ENCODE results near the gene CGREF1. TPM values are rescaled to one million over a fixed set of nuclear protein-coding genes. Genes with fewer than 3 reads are reported as not detected.

CGREF1 gene
- total RNA-seq, 4 donors from 2014 or later = 2.5 to 5.6 TPM; not detected in 2

DNA sequence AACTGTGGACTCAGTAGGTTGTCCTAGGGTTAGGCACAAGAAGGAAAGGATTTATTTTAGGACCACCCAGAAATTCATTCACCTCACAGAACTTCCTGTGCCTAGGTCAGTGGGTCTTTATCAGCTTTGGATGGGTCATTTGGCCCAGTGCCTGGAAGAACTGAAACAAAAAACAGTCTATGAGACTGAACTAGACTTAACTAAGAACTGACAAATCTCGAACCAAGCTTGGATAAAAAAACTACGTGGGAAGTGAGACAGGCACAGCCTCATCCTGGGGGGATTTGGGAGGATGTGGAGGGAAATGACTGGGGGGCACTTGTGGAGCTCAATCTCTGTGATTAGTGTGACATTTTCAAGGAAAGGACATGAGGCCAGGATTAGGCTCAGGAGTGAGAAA, 45.1 kb downstream of the CGREF1 start:
- Histone ChIP-seq H3K4me1 (peaks cover 0 to 54% (median 16%) of the 10 kb centered on the region in 4 donors), H3K36me3 (peaks cover 0 to 9% (median 0%) of the 10 kb centered on the region in 3 donors)

DNA sequence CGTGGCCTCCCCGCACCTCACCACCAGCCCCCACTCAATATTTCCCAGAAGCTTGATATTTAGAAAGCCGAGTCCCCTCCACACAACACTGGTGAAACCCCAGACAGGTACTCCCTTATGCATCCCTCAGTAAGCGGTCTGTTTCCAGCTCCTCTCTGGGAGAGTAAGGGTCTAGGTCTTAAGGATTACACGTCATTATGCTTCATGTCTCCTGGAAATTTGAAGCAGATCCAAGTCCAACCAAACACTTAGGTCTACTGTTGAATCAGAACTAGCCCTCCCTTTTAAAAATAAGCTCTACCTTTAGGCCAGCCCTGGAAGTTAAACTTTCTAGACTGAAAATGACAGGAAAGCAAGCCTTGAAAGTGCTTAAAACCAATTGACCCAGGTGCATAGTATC, 46.0 kb downstream of the CGREF1 start:
- Histone ChIP-seq H3K27me3 (no peaks in the 10 kb centered on the region), H3K9me3 (no peaks in the 10 kb centered on the region), H3K27ac (peak overlapping the region; percentile 88 to 96 (median 94)), H3K4me3 (no peak overlapping the region), H3K36me3 (peaks cover 0 to 18% (median 0%) of the 10 kb centered on the region in 3 donors), H3K4me1 (peaks cover 0 to 58% (median 16%) of the 10 kb centered on the region in 4 donors)
- no peak for TF ChIP-seq POLR2A (IDR thresholded peaks at IDR 0.05)
- no peak for DNase-seq

More for the DNA sequence above, 45.1 kb downstream of the CGREF1 start:
- Histone ChIP-seq H3K27ac (peak overlapping the region in 3 of 4 donors; percentile 24 to 88 (median 43)), H3K9me3 (no peaks in the 10 kb centered on the region), H3K27me3 (no peaks in the 10 kb centered on the region), H3K4me3 (no peak overlapping the region)
- TF ChIP-seq, protein P1, sequence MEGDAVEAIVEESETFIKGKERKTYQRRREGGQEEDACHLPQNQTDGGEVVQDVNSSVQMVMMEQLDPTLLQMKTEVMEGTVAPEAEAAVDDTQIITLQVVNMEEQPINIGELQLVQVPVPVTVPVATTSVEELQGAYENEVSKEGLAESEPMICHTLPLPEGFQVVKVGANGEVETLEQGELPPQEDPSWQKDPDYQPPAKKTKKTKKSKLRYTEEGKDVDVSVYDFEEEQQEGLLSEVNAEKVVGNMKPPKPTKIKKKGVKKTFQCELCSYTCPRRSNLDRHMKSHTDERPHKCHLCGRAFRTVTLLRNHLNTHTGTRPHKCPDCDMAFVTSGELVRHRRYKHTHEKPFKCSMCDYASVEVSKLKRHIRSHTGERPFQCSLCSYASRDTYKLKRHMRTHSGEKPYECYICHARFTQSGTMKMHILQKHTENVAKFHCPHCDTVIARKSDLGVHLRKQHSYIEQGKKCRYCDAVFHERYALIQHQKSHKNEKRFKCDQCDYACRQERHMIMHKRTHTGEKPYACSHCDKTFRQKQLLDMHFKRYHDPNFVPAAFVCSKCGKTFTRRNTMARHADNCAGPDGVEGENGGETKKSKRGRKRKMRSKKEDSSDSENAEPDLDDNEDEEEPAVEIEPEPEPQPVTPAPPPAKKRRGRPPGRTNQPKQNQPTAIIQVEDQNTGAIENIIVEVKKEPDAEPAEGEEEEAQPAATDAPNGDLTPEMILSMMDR (IDR thresholded peaks at IDR 0.05) = no peak
- no peak for TF ChIP-seq POLR2A (IDR thresholded peaks at IDR 0.05)
- DNase-seq = no peak

DNA sequence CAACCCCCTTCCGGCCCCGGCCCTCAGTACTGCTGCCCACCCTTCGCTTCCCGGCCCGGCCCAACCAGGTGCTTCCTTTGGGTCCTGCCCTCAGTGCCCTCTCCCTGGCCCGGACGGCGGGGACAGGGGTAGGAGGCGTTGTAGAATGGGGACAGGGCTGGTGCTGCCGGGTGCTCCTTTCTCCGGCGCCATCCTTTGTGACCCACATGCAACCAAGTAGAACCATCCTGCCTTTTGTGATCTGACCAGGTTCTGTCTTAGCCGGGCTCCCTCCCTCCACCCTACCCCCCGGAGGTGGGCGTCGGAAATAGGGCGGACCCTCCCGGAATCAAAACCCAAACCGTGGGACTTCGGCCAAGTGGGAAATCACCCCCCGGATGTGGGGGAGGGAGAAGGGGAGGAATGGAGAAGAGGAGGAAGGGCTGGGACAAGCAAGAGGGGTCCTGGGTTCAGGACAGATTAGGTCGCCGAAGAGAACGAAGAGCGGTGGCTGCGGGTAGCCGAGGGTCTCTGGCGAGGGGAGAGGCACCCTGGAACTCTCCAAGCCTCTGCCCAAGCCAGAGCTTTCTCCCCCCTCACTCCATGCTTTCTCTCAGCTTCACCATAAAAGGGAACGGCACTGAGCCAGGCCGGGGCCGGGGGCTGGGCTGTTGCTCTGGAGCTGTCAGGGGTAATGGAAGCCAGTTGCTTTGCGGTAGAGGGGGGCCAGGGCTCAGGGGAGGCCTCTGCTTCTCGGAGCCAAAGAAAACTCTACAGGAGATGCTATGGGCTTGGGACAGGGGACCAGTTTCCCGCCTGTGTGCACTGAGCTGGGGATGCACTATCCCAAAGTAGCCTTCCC, 46.7 kb downstream of the CGREF1 start:
- H3K9me3 ChIP-seq = no peaks in the 10 kb centered on the region
- peaks cover 0 to 25% (median 0%) of the 10 kb centered on the region in 3 donors for H3K36me3 ChIP-seq
- peak overlapping the region; percentile 66 to 97 (median 82) for H3K4me3 ChIP-seq
- H3K4me1 ChIP-seq = peaks cover 0 to 57% (median 16%) of the 10 kb centered on the region in 4 donors
- no peaks in the 10 kb centered on the region for H3K27me3 ChIP-seq
- peak in 1 of 3 donors; percentile 35 for DNase-seq
- TF ChIP-seq, protein P1 (IDR thresholded peaks at IDR 0.05) = no peak
- no peak for TF ChIP-seq POLR2A (IDR thresholded peaks at IDR 0.05)
- H3K27ac ChIP-seq = peak overlapping the region; percentile 88 to 96 (median 94)

DNA sequence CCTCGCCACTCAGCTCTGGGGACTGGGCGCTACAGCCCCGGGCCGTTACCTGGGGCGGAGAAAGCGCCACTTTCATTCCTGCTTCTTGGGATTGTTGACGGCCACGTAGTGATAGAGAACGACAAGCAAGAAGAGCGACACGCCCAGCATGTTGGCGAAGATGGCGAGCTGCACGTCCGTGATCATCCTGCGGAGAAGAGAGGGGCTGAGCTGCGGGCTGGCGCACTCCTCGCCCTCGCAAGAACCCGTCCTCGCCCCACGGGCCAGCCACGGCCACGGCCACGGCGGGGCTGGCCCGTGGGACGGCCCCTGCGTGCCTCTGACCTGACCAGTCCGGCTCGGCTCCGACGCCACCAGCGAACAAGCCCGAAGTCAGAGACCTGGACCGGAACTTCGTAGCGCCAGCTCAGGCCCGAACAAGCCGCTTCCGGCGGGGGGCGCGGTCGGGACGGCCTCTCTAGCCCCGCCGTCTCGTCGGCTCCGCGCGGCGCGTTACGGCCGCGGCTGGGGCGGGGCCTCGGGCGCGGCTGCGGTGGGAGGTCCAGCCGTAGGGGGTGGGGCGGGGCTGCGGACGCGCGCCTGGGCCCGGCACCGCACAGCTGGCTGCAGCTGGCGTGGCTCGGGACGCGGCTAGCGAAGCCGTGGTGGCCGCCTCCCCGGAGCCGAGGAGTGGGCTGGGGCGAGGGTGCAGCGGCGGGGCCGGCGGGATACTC, 47.5 kb downstream of the CGREF1 start, which contains the start of gene OST4:
Gene OST4 (minus strand): TSS at position 378 of the 713 bp plus-strand sequence.
- TF ChIP-seq POLR2A (IDR thresholded peaks at IDR 0.05) = peak; percentile 87 to 90
- TF ChIP-seq, protein P1 (IDR thresholded peaks at IDR 0.05) = peak in 1 of 6 experiments; percentile 9
- Histone ChIP-seq H3K4me1 (peaks cover 0 to 53% (median 16%) of the 10 kb centered on the region in 4 donors), H3K27me3 (no peaks in the 10 kb centered on the region), H3K27ac (peak within 1 kb of the TSS; percentile 88 to 96 (median 94)), H3K4me3 (peak within 1 kb of the TSS; percentile 66 to 97 (median 82)), H3K9me3 (no peaks in the 10 kb centered on the region), H3K36me3 (peaks cover 0 to 32% (median 0%) of the 10 kb centered on the region in 3 donors)
- DNase-seq = peak; percentile 91 to 97 (median 96)

DNA sequence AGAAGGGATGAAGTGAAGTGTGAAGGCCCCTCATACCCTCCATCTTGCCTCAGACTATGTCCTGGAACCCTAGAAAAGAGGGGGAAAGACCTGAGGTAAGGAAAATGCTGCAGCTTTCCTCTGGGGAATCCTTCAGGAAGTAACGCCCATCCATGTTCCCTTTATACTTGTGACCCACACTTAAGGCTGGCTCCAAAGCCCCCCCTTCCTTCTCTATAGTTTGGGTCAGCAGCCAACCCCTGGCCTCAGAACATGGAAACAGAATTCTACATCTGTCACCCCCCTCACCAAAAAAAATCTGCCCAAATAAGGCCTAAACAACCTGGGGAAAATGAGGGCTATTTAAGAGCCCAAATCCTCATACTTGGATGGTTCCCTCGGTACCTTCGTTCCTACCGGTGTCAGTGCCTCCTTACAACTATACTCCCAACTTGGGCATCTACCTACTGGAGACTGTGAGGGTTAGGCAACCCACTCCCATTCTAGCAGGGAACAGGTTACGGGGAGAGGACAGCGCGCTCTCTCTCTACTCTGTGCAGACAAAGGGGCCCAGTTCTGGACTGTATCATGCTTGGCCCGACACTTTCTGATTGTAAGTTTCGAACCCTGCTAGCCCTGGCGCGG, 48.2 kb downstream of the CGREF1 start:
- Histone ChIP-seq H3K36me3 (peaks cover 0 to 32% (median 0%) of the 10 kb centered on the region in 3 donors), H3K27me3 (no peaks in the 10 kb centered on the region), H3K9me3 (no peaks in the 10 kb centered on the region), H3K27ac (peak overlapping the region; percentile 88 to 96 (median 94)), H3K4me1 (peaks cover 0 to 52% (median 15%) of the 10 kb centered on the region in 4 donors), H3K4me3 (peak overlapping the region; percentile 66 to 97 (median 82))
- TF ChIP-seq, protein P1 (IDR thresholded peaks at IDR 0.05) = no peak
- TF ChIP-seq POLR2A (IDR thresholded peaks at IDR 0.05) = no peak
- DNase-seq = no peak
